Astrocyte (in vitro differentiated cells and primary cell): ENCODE data around the gene SHTN1.

ENCODE experiments used
- EZH2 ChIP-seq: IDR thresholded peaks from 2 replicates; pipeline ENCODE4 v1.6.1; 2012; ENCODE audit warnings: mild to moderate bottlenecking, low read length, inconsistent platforms; ENCODE audit not compliant: insufficient read depth
- TF ChIP-seq, protein P1 (sequence below): IDR thresholded peaks from 2 replicates; pipeline ENCODE4 v1.5.1; 2011; ENCODE audit warnings: low read depth, mild to moderate bottlenecking, inconsistent platforms, low read length, moderate library complexity; ENCODE audit not compliant: insufficient read depth

DNA sequence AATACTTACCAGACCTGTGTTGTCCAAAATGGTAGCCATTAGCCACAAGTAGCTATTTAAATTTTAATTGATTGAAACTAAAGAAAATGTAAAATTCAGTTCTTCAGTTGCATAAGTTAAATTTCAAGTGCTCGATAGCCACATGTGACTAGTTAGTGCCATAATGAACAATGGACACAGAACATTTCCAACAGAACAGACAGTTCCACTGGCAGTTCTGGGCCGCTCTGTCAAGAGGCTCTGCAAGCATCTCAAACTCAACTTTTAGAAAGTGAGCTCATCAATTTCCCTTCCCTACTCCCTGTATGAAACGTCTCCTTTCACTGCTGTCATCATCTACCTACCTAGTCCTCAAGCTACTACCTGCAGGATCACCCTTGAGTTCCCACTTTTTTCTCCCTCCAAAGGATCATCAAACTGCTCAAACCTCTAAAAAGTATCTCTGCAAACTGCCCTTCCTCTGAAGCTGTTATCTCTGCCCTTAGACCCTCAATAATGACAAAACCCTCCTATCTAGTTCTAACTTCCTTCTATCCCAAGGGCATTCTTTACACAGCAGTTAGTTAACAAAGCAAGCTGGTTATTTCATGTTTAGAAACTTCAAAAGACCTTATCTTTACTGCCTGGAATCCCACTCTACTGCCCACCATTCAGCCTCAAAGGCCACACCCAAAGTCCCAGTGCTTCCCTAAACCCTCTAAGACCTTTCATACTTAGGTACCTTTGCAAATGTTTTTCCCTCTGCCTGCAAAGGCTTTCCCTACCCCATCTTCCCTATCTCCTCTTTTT, 20.6 kb downstream of the SHTN1 start:
- TF ChIP-seq, protein P1, sequence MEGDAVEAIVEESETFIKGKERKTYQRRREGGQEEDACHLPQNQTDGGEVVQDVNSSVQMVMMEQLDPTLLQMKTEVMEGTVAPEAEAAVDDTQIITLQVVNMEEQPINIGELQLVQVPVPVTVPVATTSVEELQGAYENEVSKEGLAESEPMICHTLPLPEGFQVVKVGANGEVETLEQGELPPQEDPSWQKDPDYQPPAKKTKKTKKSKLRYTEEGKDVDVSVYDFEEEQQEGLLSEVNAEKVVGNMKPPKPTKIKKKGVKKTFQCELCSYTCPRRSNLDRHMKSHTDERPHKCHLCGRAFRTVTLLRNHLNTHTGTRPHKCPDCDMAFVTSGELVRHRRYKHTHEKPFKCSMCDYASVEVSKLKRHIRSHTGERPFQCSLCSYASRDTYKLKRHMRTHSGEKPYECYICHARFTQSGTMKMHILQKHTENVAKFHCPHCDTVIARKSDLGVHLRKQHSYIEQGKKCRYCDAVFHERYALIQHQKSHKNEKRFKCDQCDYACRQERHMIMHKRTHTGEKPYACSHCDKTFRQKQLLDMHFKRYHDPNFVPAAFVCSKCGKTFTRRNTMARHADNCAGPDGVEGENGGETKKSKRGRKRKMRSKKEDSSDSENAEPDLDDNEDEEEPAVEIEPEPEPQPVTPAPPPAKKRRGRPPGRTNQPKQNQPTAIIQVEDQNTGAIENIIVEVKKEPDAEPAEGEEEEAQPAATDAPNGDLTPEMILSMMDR = no peak
- no peak for TF ChIP-seq EZH2
